ENCODE data around the gene THAP7. TPM values are rescaled to one million over a fixed set of nuclear protein-coding genes. Genes with fewer than 3 reads are reported as not detected.
A peak's percentile ranks its signal among the peaks of the same experiment; 100 is the strongest.
"Not testable (repeated sequence)": the region's sequence is repeated elsewhere in the genome, so short reads cannot be mapped to it uniquely, and the experiment has no call there.

Gene THAP7
- total RNA-seq (10 to 100 TPM in 5 of 6 donors, 1 to 10 TPM in 1; 9.0 to 16.0 (median 13.0) TPM), polyA plus RNA-seq (10 to 100 TPM; 52.1 to 54.9 TPM)

DNA sequence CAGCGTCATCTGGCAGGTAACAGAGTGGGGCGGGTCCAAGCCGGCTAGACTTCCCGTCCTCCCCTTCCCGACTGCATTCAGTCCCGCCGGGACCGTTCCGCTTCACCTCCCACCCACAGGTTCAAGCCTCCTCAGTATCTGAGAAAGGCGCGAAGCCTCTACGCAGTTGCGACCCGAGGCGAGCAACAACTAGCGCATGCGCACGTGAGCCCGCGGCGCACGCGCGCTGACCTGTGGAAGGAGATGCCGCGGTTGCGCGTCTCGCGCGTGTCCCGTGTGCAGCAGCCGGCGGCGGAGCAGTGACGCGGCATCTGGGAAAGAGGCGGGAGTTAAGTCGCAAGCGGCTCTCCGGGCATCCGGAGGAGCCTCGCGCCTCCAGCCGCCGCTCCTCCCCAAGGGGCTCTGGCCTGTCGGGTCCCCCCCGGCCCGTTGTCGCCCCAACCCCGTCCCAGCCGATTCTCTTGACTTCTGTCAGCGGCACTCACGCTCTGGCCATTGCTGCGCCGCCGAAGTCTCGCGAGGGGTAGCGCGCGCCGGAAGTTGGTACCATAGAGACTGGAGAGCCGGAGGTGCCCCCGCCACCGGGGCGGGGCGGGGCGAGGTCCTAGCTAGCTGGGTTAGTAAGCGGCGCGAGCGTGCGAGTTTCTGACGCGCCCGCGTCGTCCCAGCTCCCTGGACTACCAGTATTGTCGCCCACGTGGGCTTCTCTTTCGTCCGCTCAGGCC lies at the start of gene THAP7:
Gene THAP7 (minus strand): TSS at position 518 of the 725 bp plus-strand sequence. CDS start 207 bp downstream, at position 311.
- Histone ChIP-seq H3K27ac (peak within 1 kb of the TSS; percentile 98 to 99 (median 98)), H3K4me1 (peaks cover 0 to 24% (median 22%) of the 10 kb centered on the region in 3 donors), H3K9me3 (no peaks in the 10 kb centered on the region), H3K27me3 (no peaks in the 10 kb centered on the region), H3K4me3 (peak within 1 kb of the TSS; percentile 46 to 74 (median 66)), H3K36me3 (peaks cover 0 to 10% (median 5%) of the 10 kb centered on the region in 3 donors)
- TF ChIP-seq, protein P1, sequence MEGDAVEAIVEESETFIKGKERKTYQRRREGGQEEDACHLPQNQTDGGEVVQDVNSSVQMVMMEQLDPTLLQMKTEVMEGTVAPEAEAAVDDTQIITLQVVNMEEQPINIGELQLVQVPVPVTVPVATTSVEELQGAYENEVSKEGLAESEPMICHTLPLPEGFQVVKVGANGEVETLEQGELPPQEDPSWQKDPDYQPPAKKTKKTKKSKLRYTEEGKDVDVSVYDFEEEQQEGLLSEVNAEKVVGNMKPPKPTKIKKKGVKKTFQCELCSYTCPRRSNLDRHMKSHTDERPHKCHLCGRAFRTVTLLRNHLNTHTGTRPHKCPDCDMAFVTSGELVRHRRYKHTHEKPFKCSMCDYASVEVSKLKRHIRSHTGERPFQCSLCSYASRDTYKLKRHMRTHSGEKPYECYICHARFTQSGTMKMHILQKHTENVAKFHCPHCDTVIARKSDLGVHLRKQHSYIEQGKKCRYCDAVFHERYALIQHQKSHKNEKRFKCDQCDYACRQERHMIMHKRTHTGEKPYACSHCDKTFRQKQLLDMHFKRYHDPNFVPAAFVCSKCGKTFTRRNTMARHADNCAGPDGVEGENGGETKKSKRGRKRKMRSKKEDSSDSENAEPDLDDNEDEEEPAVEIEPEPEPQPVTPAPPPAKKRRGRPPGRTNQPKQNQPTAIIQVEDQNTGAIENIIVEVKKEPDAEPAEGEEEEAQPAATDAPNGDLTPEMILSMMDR (IDR thresholded peaks at IDR 0.05) = no peak
- 0% methylated on average over 80 to 83 of the region's 83 CpGs for WGBS, 2 donors
- DNase-seq (peak; percentile 95 to 98 (median 96)), ATAC-seq (peak; percentile 93 to 98 (median 94)), FAIRE-seq (no peak)
- intact Hi-C loops (cut with DNase I) = no loop called here

DNA sequence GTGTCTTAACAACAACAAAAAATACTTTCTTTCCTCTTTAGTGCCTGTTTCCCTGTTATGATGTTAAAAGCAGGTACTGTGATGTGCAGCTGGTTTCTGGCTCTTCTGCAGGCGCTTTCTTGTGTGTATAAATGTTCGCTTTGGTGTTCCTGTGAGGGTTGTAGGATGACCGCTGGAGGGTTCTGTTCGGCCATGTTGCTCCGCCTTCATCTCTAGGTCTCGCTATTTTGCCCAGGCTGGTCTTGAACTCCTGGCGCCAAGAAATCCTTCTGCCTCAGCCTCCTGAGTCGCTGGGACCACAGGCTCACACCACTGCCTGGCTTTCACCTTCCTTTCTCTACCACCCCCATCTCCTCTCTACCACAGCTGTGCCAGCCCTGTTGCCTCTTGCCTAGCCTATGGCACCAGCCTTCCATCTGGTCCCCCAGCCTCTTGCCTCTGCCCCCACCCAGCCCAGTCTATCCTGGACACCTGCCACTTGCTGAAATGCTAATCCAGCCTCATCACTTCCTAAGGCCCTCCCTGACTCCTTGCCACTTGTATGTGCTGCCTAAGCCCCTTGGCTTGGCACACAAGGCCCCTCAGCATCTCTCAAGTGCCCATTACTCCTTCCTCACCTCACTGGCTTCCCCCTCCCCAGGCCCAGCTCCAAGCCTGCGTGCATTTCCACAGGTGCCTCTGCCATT lies 49.4 kb upstream of the THAP7 start:
- Histone ChIP-seq H3K27ac (no peak overlapping the region), H3K4me1 (no peaks in the 10 kb centered on the region), H3K9me3 (no peaks in the 10 kb centered on the region), H3K36me3 (no peaks in the 10 kb centered on the region), H3K4me3 (no peak overlapping the region), H3K27me3 (no peaks in the 10 kb centered on the region)
- no peak for FAIRE-seq
- ATAC-seq = no peak
- intact Hi-C loops (cut with DNase I) = no loop called here
- DNase-seq = no peak
- TF ChIP-seq, protein P1 (IDR thresholded peaks at IDR 0.05) = no peak
- 76 to 77% methylated on average over 9 of the region's 9 CpGs for WGBS, 2 donors

GRCh38 chr22:21048965-21049364 lies 47.0 kb upstream of the THAP7 start:
- H3K4me1 ChIP-seq; FAIRE-seq; H3K9me3 ChIP-seq; H3K27me3 ChIP-seq; H3K36me3 ChIP-seq; intact Hi-C loops (cut with DNase I); H3K4me3 ChIP-seq; ATAC-seq; H3K27ac ChIP-seq; DNase-seq: not testable (repeated sequence)
- WGBS, 2 donors = 80 to 87% methylated on average over 2 to 6 of the region's 12 CpGs

DNA sequence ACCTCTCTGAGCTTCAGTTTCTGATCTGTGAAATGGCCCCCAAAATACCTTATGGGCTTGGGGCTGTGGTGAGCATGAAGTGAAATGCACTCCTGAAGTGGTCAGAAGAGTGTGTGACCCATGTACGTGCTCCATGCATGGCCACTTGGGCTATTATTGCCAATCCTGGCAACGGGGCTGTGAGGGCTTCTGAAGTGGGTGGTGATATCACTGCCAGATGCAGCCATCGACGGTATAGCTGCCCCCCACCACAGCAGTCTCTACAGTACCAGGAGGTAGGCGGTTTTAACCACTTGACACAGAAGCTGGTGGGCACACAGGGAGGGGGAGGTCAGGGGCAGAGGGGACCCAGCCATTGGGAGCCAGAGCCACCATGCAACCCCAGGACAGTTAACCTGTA lies 46.5 kb upstream of the THAP7 start:
- DNase-seq; ATAC-seq; H3K27ac ChIP-seq; H3K4me3 ChIP-seq; H3K9me3 ChIP-seq; H3K36me3 ChIP-seq; H3K27me3 ChIP-seq; H3K4me1 ChIP-seq; FAIRE-seq; intact Hi-C loops (cut with DNase I): not testable (repeated sequence)
- 63 to 66% methylated on average over 5 of the region's 5 CpGs for WGBS, 2 donors

- Histone ChIP-seq H3K27me3 (peaks cover 0 to 9% (median 0%) of the 10 kb centered on the region in 4 donors), H3K4me3 (no peak overlapping the region), H3K4me1 (no peaks in the 10 kb centered on the region), H3K9me3 (no peaks in the 10 kb centered on the region), H3K36me3 (no peaks in the 10 kb centered on the region), H3K27ac (no peak overlapping the region)
- FAIRE-seq = no peak
- 64 to 68% methylated on average over 7 of the region's 7 CpGs for WGBS, 2 donors
- intact Hi-C loops (cut with DNase I) = no loop called here
- TF ChIP-seq, protein P1 (IDR thresholded peaks at IDR 0.05) = no peak
- no peak for ATAC-seq
- DNase-seq = no peak
Observed at GRCh38 chr22:21047730-21048129, 45.8 kb upstream of the THAP7 start.

All from pancreas (tissue), 10 donors.